ENCODE data around the gene CACNB4.

DNA sequence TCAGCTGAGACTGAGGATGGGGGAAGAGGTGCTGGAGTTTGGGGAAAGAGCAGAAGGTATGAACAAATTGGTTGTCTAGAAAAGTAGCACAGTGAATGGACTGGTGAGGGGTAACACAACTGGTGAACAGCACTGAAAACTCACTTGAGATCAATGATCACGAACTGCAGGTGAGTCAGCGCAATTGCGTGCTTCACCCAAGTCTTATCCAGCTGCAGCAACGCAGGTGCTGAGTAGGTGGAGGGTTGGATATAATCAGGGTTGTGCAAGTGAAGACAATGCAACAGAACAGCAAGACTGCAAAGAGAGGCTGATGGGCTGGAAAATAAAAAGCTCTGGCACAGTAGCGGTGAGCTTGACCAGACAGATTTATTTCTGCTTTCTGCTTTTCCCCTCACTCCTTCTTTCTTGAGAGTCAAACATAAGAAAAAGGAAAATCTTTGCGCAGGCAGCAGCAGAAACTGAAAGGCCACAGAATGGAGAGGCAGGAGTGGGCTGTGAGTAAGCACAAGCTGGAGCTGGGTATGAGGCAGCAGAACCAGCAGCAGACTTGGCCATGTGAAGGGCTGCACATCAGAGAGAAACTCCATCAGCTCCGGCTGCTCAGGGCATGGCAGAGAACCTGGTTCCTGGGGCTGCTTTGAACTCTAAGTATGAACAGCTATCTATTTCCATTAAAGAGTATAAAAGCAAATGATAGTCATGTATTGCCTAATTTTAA lies 171.2 kb downstream of the CACNB4 start:
- TF ChIP-seq, protein P1, sequence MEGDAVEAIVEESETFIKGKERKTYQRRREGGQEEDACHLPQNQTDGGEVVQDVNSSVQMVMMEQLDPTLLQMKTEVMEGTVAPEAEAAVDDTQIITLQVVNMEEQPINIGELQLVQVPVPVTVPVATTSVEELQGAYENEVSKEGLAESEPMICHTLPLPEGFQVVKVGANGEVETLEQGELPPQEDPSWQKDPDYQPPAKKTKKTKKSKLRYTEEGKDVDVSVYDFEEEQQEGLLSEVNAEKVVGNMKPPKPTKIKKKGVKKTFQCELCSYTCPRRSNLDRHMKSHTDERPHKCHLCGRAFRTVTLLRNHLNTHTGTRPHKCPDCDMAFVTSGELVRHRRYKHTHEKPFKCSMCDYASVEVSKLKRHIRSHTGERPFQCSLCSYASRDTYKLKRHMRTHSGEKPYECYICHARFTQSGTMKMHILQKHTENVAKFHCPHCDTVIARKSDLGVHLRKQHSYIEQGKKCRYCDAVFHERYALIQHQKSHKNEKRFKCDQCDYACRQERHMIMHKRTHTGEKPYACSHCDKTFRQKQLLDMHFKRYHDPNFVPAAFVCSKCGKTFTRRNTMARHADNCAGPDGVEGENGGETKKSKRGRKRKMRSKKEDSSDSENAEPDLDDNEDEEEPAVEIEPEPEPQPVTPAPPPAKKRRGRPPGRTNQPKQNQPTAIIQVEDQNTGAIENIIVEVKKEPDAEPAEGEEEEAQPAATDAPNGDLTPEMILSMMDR (IDR thresholded peaks at IDR 0.05; ENCODE audit: insufficient read depth, low read length): no peak
- TF ChIP-seq SPI1 (IDR thresholded peaks at IDR 0.05; ENCODE audit: borderline replicate concordance, low read depth): no peak
